Erythroblast (primary cell): ENCODE data around the gene MYOD1.

Experiments used
- DNase-seq, 2 experiments: peaks; one replicate each; lab custom pipeline; 2025; lab: John Stamatoyannopoulos, UW
- GATA1 ChIP-seq: IDR thresholded peaks from 2 replicates; pipeline ENCODE4 v1.6.1; 2011; ENCODE audit warnings: low read depth, mild to moderate bottlenecking, control low read depth, low read length, moderate library complexity
- POLR2A ChIP-seq: IDR thresholded peaks from 2 replicates; pipeline ENCODE4 v1.6.1; 2011; ENCODE audit warnings: mild to moderate bottlenecking, low read length

MYOD1 gene

DNA sequence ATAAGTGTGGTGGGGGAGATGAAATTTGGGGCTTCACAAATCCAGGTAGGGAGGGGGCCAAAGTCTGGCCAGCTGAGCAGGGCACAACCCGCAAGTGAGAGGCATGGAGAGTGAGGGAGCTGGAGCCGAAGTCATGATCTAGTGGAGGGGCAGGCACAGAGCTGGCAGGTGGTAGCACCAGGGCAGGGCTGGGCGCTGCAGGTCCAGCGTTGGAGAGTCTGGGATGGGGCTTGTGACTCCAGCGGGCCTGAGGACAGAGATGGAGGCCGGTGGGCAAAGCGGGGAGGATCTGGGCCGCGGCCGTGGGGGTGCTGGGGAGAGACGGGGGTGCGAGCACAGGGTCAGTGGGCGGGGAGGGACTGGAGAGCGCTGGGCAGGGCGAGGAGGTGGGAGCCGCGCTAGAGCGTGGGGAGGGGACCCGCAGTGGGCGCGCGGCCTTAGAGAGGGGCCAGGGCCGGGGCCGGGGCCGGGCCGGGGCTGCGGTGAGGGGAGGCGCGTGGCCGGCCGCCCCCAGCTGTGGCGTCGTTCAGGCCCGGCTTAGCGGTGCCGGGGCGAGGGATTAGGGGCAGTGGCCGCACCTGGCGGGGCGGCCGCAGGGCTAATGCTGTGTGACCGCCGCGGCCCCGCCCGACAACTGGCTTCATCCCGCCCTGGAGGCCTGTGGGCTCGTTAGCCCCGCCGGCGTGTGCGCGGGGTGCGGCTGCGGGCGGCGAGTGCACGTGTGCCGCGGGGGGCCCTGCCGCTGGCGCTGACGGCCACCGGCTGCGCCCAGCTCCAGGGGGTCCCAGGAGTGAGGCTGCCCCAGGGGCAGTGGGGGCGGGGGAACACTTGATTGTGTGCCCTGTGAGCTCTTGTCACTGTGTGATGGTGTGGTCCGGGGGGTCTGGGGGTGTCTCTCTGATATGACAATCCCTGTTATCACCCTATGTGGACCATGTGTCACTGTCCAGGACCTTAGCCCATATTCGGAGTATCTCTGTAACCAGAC, 23.6 kb upstream of the MYOD1 start:
- TF ChIP-seq POLR2A: no peak
- no peak for TF ChIP-seq GATA1
- DNase-seq: no peak

DNA sequence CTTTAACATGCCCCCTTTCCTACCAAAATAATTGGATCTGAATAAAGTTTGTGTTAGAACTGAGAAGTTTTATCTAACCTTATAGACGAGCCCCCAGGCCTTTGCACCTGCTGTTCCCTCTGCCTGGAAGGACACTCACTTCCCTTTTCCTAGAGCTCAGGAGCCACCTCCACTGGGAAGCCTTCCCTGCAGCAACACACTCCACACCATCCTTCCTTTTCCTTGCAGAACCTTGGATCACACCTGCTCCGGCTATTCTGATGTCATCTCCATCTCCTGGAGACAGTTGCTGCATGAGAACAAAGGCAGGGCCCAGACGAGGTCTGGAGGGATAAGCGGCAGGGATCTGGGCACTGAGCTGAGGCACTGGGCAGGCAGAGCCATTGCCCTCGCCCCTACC, 22.6 kb upstream of the MYOD1 start:
- TF ChIP-seq POLR2A (no peak), GATA1 (no peak)
- no peak for DNase-seq

DNA sequence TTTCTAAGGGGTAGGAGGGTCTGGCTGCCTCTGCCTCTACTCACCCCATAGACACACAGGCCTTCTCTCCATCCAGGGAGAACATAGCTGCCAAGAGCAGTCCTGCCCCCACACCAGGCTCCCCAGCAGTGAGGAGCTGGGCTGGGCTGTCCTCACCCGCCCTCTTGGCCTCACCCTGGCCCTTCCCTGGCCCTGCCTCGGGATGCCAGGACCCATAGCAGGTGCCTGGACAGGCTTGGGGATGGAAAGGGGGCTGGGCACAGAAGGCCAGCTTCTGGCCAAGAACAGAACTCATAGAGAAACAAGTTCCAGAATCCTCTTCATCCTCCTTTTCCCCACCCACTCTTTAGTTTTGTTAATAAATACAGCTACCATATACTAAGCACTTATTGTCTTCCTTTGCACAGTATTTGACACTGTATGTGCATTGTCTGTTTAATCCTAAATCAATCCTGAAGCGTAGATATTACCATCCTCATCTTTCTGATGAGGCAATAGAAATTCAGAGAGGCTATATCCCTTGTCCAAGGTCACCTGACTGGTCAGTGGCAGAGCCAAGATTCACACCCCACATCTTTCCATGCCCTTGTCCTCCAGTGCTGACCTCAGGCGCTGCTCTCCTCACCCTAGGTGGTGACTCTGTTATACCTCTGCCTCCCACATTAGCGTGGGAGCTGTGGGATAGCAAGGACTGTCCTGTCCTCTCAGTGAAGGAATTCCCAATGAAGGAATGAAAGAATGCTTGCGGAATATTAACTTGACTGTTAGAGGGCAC, 22.0 kb upstream of the MYOD1 start:
- TF ChIP-seq POLR2A: no peak
- TF ChIP-seq GATA1: no peak
- no peak for DNase-seq

DNA sequence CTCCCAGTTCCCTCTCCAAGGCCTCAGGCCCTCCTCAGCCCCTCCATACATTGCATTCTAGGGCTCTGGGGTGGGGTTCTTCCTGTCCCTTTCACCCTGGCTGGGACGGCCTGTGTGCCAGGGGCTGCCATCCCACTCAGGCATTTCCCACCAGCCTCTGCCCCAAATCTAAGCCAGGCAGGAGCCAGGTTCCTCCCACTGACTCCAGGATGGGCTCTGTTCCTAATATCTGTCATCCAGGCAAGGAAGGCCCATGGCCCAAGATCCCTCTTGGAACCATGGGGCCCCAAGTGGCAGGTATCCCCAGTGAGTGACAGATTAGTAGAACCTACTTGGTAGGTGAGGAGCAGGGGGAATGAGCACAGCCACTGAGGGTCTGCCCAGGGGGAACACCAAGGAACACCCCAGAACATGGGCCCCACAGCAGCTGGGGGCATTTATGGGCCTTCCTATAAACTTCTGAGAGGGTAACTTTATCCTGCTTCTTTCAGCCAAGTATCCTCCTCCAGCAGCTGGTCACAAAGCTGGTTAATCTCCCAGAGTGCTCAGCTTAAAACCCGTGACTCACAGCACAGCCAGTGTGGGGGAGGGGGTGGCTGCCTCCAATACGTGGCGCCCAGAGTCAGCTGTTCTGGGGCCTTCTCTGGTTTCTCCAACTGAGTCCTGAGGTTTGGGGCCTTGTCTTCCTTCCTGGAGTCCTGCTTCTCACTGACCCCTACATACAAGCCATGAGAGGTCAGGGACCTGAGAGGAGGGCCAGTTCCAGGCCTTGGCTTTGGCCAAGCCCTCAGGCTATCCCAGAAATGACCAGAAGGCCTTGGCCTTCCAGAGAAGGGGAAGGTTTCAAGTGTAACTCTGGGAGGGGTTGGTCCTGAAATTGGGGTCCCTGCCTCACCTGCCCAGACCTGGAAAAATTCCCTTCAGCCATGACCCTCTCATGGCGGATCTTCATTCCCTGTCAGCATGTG, 19.9 kb upstream of the MYOD1 start:
- no peak for DNase-seq
- no peak for TF ChIP-seq POLR2A
- TF ChIP-seq GATA1: no peak

DNA sequence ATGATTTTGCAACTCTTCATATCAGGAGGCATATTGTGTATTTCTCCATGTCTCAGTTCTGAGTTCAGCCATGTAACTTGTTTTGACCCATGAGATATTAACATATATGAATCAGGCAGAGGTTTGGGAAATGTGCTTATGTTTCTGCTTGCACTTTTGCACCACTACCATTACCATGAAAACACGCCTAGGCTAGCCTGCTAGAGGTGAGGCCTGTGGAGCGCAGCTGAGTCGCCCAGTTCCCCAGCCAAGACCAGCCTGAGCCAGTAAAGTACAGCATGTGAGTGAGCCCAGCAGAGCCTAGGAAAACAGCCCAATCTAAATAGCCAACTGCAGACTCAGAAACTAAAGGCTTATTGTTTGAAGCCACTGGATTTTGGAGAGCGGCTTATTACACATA, 18.4 kb upstream of the MYOD1 start:
- TF ChIP-seq POLR2A (no peak), GATA1 (no peak)
- no peak for DNase-seq

DNA sequence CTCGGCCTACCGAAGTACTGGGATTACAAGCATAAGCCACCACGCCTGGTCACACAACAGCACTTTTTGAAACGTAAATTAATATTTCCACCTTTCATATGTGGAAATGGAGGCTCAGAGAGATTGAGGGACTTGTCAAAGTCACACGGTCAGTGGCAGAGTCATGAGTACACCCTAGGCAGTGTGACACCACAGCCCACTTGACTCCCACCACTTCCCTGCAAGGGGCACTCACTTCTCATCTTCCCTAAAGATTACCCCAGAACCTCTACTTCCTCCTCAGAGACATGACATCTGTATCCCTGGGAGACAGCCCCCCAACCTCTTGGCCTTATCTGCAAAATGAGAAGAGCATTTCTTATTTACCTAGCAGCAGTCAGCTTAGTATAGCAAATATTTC, 16.5 kb upstream of the MYOD1 start:
- no peak for DNase-seq
- no peak for TF ChIP-seq POLR2A
- TF ChIP-seq GATA1: no peak

DNA sequence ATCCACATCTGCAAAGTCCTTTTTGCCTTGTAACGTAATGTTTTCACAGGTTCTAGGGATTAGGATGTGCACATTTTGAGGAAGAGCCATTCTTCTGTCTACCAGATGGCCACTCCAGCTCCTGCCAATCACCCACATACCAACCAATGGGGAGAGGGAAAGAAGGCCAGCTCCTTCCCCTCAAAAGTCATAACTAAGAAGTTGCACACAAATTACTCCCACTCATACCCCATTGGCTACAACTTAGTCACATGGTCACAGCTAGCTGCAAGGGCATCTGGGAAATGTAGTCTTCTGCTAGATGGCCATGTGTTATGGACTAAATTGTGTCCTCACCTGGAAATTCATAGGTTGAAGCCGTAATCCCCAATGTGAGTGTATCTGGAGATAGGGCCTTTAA, 15.4 kb upstream of the MYOD1 start:
- peak; percentile 13 to 28 for DNase-seq
- TF ChIP-seq GATA1 (no peak), POLR2A (no peak)

DNA sequence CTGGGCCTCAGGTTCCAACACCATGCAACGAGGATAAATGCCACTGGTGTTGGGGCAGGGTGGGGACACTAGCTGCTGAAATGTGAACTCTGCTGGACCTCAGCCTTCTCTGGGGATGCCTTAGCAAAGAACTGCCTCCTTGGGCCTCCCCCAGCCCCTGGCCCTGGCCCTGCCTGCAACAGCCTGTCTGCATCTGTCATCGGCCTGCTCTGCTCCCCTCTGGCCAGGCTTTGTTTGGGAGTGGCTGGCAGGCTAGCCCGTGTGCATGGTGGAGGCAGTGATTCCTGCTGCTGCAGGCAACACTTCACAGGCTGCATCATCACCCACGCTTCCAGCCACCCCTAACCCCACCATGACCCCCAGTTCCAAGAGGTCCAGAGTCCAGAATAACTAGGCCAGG, 11.5 kb upstream of the MYOD1 start:
- DNase-seq: no peak
- TF ChIP-seq POLR2A (no peak), GATA1 (no peak)

DNA sequence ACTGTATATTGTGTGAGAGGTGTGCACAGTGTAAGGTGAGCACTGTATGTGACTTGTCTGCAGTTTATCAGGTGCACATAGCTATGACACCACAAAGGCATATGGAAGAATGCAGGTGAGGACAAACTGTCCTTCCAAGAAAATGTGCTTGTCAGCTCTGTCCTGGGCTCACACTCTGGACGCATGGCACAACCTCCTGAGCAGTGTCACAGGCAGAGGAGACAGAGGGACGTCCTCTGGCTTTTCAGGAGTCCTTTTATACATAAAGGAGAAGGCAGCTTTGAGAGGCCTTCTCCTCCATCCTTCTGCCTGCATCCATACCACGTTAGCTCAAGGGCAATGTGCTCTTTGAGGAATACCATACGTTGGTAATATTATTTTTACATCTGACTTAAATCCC, 7.5 kb upstream of the MYOD1 start:
- no peak for DNase-seq
- TF ChIP-seq POLR2A (no peak), GATA1 (no peak)

DNA sequence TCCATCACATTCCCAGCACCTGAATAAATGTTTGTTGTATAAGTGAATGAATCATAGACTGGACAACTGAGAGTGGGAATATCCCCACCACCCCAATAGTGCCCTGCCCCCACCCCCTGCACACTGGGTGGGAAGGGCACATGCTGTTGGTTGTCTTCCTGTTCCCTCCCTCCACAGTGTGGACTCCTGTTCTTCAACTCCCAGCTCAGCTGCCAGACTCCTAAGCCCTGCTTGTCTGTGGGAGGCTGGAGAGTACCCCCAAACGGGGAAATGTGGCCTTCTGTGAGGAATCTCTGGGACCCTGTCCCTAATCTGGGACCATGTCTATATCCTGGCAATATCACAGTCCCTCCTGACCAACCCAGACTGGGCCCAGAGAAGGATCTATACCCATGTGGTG, 5.5 kb upstream of the MYOD1 start:
- DNase-seq: no peak

DNA sequence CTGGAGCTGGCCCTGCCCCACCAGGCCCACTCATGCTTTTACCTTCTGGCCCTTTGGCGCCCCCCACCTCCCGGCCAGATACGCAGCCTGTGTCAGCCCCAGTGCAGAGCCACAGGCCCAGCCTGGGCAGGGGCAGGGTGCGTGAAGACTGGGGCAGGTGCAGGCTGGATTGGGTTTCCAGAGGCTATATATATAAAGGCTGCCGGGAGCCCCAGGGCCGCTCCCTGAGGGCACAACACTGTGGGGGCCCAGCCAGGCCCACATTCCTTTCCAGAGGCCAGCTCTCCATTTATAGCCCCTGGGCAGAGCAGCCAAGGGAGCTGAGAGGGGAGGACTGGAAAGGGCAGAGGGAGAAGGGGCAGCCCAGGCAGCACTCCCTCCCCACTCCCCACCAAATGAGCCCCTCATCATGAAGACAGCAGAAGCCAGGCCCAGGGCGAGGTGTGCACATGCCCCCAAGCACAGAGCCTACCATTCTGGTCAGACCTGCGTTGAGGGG, 5.0 kb upstream of the MYOD1 start:
- TF ChIP-seq POLR2A: no peak
- no peak for TF ChIP-seq GATA1

More for the DNA sequence above, 5.5 kb upstream of the MYOD1 start:
- no peak for TF ChIP-seq GATA1
- no peak for TF ChIP-seq POLR2A

DNA sequence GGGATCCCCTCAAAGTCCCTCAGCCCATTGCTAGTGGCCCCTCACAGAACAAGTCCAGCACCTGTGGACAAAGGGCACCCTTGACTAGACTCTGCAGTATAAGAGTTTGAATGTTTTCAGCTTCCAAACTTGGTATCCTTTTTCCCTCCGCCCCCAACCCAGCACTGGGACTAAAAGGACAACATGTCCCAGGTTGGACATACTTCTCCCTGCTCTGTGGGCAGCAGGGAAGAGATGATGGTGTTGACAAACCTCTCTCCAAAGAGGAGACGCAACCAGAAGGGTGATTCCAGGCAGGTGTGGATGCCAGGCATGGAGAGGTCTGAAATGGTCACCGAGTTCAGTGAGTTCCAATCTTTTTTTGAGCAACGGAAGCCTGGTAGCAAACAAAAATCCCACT, 4.5 kb upstream of the MYOD1 start:
- TF ChIP-seq POLR2A: no peak
- TF ChIP-seq GATA1: no peak
- no peak for DNase-seq

More for the DNA sequence above, 5.0 kb upstream of the MYOD1 start:
- no peak for DNase-seq

DNA sequence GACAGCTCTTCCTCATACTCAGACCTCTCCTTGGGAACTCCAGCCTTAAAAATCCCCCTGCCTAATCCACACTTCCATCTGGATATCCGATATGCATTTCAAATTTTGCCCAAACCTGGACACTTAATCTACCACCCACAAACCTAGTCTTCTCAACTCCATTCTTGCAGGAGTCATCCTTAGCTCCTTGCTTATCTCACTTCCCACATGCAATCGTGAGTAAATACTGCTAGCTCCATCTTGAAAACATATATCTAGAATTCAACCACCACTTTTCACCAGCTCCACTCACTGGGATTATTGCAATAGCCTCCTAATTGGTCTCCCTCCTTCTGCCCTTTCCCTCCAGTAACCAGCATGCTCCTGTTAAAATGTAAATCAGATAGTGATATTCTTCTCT, 2.6 kb upstream of the MYOD1 start:
- no peak for DNase-seq
- TF ChIP-seq GATA1: no peak
- no peak for TF ChIP-seq POLR2A
